HEK293 (cell line): ENCODE results near the gene ALG5.

Experiments
- CTCF ChIP-seq: fragments of 450-650 bp; formaldehyde crosslinking; IDR thresholded peaks from 2 replicates; pipeline ENCODE4 v1.5.1; 2016; ENCODE audit warnings: missing biosample characterization, missing genetic modification characterization
- GLIS2 ChIP-seq: fragments of 450-650 bp; formaldehyde crosslinking; IDR thresholded peaks from 2 replicates; pipeline ENCODE4 v1.5.1; 2016; ENCODE audit warnings: missing biosample characterization, missing genetic modification characterization
- ZNF148 ChIP-seq: fragments of 450-650 bp; formaldehyde crosslinking; IDR thresholded peaks from 2 replicates; pipeline ENCODE4 v1.5.0; 2017; ENCODE audit warnings: missing biosample characterization, missing genetic modification characterization, borderline replicate concordance
- ZSCAN5A ChIP-seq: fragments of 450-650 bp; formaldehyde crosslinking; IDR thresholded peaks from 2 replicates; pipeline ENCODE4 v1.5.1; 2016; ENCODE audit warnings: missing biosample characterization, missing genetic modification characterization

GRCh38 chr13:37047032-37047431 is 47.9 kb upstream of the ALG5 start:
- TF ChIP-seq CTCF (no peak), GLIS2 (no peak), ZSCAN5A (tag by site-specific recombination) (no peak), ZNF148 (tag by site-specific recombination) (no peak)
